IMR-90 (cell line): ENCODE results near the gene ME3. TPM values are rescaled to one million over a fixed set of nuclear protein-coding genes. Genes with fewer than 3 reads are reported as not detected.

ENCODE experiments used
- ATAC-seq: fragments of 200-7000 bp; cut with Tn5 transposase; 2 replicates; pipeline ENCODE4 v1.9.1; 2020; ENCODE audit warnings: low read depth, mild to moderate bottlenecking, moderate library complexity
- BruUV-seq: library from RNA; stranded (reverse); fragments of 400-500 nt; replicated peaks from 2 replicates; lab custom pipeline; 2021; lab: Mats Ljungman, UMichigan
- CTCF ChIA-PET: fragments of 300-600 bp; formaldehyde crosslinking; extraction: SDS; loops from one replicate; lab custom pipeline; 2021; ENCODE audit warnings: antibody characterized with exemption; lab: Yijun Ruan, JAX
- POLR2A ChIA-PET: fragments of 300-600 bp; sonication (Branson Sonifier 250); formaldehyde crosslinking; loops from one replicate; lab custom pipeline; 2022; ENCODE audit warnings: antibody characterized with exemption; ENCODE audit not compliant: unreplicated experiment; lab: Charles Lee
- DNase-seq: peaks from one replicate; pipeline ENCODE4 v3.0.0; 2013
- H2AFZ ChIP-seq: replicated peaks from 2 replicates; pipeline ENCODE3; 2013; ENCODE audit warnings: low read length, mild to moderate bottlenecking; ENCODE audit not compliant: poor library complexity
- H2AK5ac ChIP-seq: 2 replicates; pipeline ENCODE4 v1.6.1; 2013; ENCODE audit warnings: low read depth, low read length, inconsistent platforms
- H2AK9ac ChIP-seq: replicated peaks from 2 replicates; pipeline ENCODE3; 2013; ENCODE audit warnings: mild to moderate bottlenecking, low read depth, low read length, moderate library complexity; ENCODE audit not compliant: poor library complexity
- H2BK120ac ChIP-seq: 2 replicates; pipeline ENCODE4 v1.6.1; 2013; ENCODE audit warnings: low read depth, low read length, inconsistent platforms
- H2BK15ac ChIP-seq: 3 replicates; pipeline ENCODE4 v1.6.1; 2013; ENCODE audit warnings: low read depth, low read length, inconsistent platforms
- H2BK20ac ChIP-seq: 2 replicates; pipeline ENCODE4 v1.6.1; 2013; ENCODE audit warnings: low read depth, mild to moderate bottlenecking, inconsistent platforms, low read length, moderate library complexity
- H2BK5ac ChIP-seq: 2 replicates; pipeline ENCODE4 v1.6.1; 2013; ENCODE audit warnings: mild to moderate bottlenecking, low read depth, low read length, inconsistent platforms; ENCODE audit not compliant: poor library complexity, severe bottlenecking
- H3K14ac ChIP-seq: replicated peaks from 2 replicates; pipeline ENCODE4 v1.6.1; 2013; ENCODE audit warnings: low read depth, low read length, inconsistent platforms
- H3K18ac ChIP-seq: 2 replicates; pipeline ENCODE4 v1.6.1; 2013; ENCODE audit warnings: low read depth, low read length, control low read depth
- H3K23ac ChIP-seq: 2 replicates; pipeline ENCODE4 v1.6.1; 2013; ENCODE audit warnings: low read depth, low read length, inconsistent platforms
- H3K27ac ChIP-seq: 2 replicates; pipeline ENCODE4 v1.5.1; 2013; ENCODE audit warnings: mild to moderate bottlenecking, control low read depth, low read length; ENCODE audit not compliant: insufficient read depth
- H3K27me3 ChIP-seq: 2 replicates; pipeline ENCODE4 v1.6.1; 2013; ENCODE audit warnings: low read length; ENCODE audit not compliant: control insufficient read depth, insufficient read depth
- H3K36me3 ChIP-seq: 2 replicates; pipeline ENCODE4 v1.6.1; 2013; ENCODE audit warnings: low read length, mixed read lengths; ENCODE audit not compliant: control insufficient read depth, insufficient read depth
- H3K4ac ChIP-seq: 2 replicates; pipeline ENCODE4 v1.6.1; 2013; ENCODE audit warnings: low read depth, low read length, inconsistent platforms
- H3K4me1 ChIP-seq: 2 replicates; pipeline ENCODE4 v1.6.1; 2013; ENCODE audit warnings: low read length, mixed read lengths; ENCODE audit not compliant: control insufficient read depth, insufficient read depth
- H3K4me2 ChIP-seq: 2 replicates; pipeline ENCODE4 v1.6.1; 2013; ENCODE audit warnings: low read depth, mild to moderate bottlenecking, control low read depth, low read length, moderate library complexity
- H3K4me3 ChIP-seq: 2 replicates; pipeline ENCODE4 v1.5.1; 2013; ENCODE audit warnings: low read depth, mild to moderate bottlenecking, control low read depth, low read length, moderate library complexity; ENCODE audit not compliant: insufficient read depth
- H3K56ac ChIP-seq: 2 replicates; pipeline ENCODE4 v1.6.1; 2013; ENCODE audit warnings: low read length, inconsistent platforms; ENCODE audit not compliant: insufficient read depth; ENCODE audit errors: extremely low read depth
- H3K79me1 ChIP-seq, 2 experiments: 2 replicates each; pipeline ENCODE4 v1.6.1; 2013; ENCODE audit warnings: low read length in 2 of 2, inconsistent platforms in 1 of 2, low read depth in 1 of 2
- H3K9ac ChIP-seq: 2 replicates; pipeline ENCODE4 v1.6.1; 2013; ENCODE audit warnings: low read depth, low read length, control low read depth
- H3K9me1 ChIP-seq: 2 replicates; pipeline ENCODE4 v1.6.1; 2013; ENCODE audit warnings: low read length, inconsistent platforms; ENCODE audit not compliant: insufficient read depth
- H3K9me3 ChIP-seq: 2 replicates; pipeline ENCODE4 v1.6.1; 2013; ENCODE audit warnings: low read length; ENCODE audit not compliant: control insufficient read depth, insufficient read depth
- H4K20me1 ChIP-seq: 2 replicates; pipeline ENCODE4 v1.6.1; 2013; ENCODE audit warnings: low read length, inconsistent platforms; ENCODE audit not compliant: insufficient read depth
- H4K5ac ChIP-seq: 2 replicates; pipeline ENCODE4 v1.6.1; 2013; ENCODE audit warnings: mild to moderate bottlenecking, low read depth, low read length, control low read depth
- H4K8ac ChIP-seq, 2 experiments: 2 replicates each; pipeline ENCODE4 v1.6.1; 2013; ENCODE audit warnings: low read depth in 2 of 2, low read length in 2 of 2, control low read depth in 1 of 2, inconsistent platforms in 1 of 2
- H4K91ac ChIP-seq: 2 replicates; pipeline ENCODE4 v1.6.1; 2013; ENCODE audit warnings: low read depth, low read length, inconsistent platforms; ENCODE audit not compliant: insufficient read depth
- BHLHE40 ChIP-seq: fragments of 150-350 bp; IDR thresholded peaks from 2 replicates; pipeline ENCODE4 v1.6.1; 2016; ENCODE audit warnings: mild to moderate bottlenecking, low read depth, low read length
- CEBPB ChIP-seq: IDR thresholded peaks from 2 replicates; pipeline ENCODE4 v1.6.1; 2012; ENCODE audit warnings: low read depth, low read length, improper control_type of control experiment
- CHD1 ChIP-seq: IDR thresholded peaks from 2 replicates; pipeline ENCODE4 v1.6.1; 2012; ENCODE audit warnings: low read depth, low read length, improper control_type of control experiment
- FOS ChIP-seq: fragments of 150-350 bp; IDR thresholded peaks from 2 replicates; pipeline ENCODE4 v1.6.1; 2016; ENCODE audit warnings: low read depth, low read length
- MAFK ChIP-seq: IDR thresholded peaks from 2 replicates; pipeline ENCODE4 v1.6.1; 2012; ENCODE audit warnings: low read depth, low read length, improper control_type of control experiment
- MAZ ChIP-seq: IDR thresholded peaks from 2 replicates; pipeline ENCODE4 v1.6.1; 2012; ENCODE audit warnings: low read depth, mild to moderate bottlenecking, low read length, improper control_type of control experiment, moderate library complexity, borderline replicate concordance
- MXI1 ChIP-seq: IDR thresholded peaks from 2 replicates; pipeline ENCODE4 v1.6.1; 2012; ENCODE audit warnings: low read depth, mild to moderate bottlenecking, low read length, moderate library complexity, borderline replicate concordance
- NFE2L2 ChIP-seq: fragments of 150-350 bp; IDR thresholded peaks from 2 replicates; pipeline ENCODE4 v1.6.1; 2016; ENCODE audit warnings: low read depth, mild to moderate bottlenecking, low read length
- POLR2A ChIP-seq: IDR thresholded peaks from 2 replicates; pipeline ENCODE4 v1.6.1; 2012; ENCODE audit warnings: mild to moderate bottlenecking, low read depth, low read length
- RAD21 ChIP-seq: IDR thresholded peaks from 2 replicates; pipeline ENCODE4 v1.6.1; 2012; ENCODE audit warnings: low read length, improper control_type of control experiment
- RCOR1 ChIP-seq: IDR thresholded peaks from 2 replicates; pipeline ENCODE4 v1.6.1; 2012; ENCODE audit warnings: mild to moderate bottlenecking, low read length, improper control_type of control experiment; ENCODE audit not compliant: insufficient replicate concordance
- RFX5 ChIP-seq: IDR thresholded peaks from 2 replicates; pipeline ENCODE4 v1.8.0; 2012; ENCODE audit warnings: low read depth, mild to moderate bottlenecking, low read length, moderate library complexity
- SMC3 ChIP-seq: fragments of 150-350 bp; IDR thresholded peaks from 2 replicates; pipeline ENCODE4 v1.6.1; 2016; ENCODE audit warnings: low read depth, mild to moderate bottlenecking, antibody characterized with exemption, low read length, moderate library complexity
- WGBS, 2 experiments: methylation state at CpG; one replicate each; pipeline versions ENCODE4 v1.1.5 to v1.1.7; 2013; ENCODE audit warnings: missing lambda C conversion rate in 2 of 2; ENCODE audit not compliant: insufficient read length in 1 of 2; ENCODE audit errors: extremely low coverage in 2 of 2; 5-methylcytosine and 5-hydroxymethylcytosine counted together
- dilution Hi-C: fragments of 300-500 bp; cut with HindIII; formaldehyde crosslinking; loops from one replicate; pipeline ENCODE4 v1.14.3; 2018; ENCODE audit warnings: low sequenced_read_pairs; ENCODE audit not compliant: unreplicated experiment
- in situ Hi-C: fragments of 300-500 bp; cut with MboI; formaldehyde crosslinking; loops from 3 replicates; pipeline ENCODE4 v1.14.3; 2019; ENCODE audit warnings: low sequenced_read_pairs, inconsistent platforms, mixed read lengths
- intact Hi-C: fragments of 100-400 bp; cut with micrococcal nuclease; formaldehyde crosslinking; loops from 2 replicates; pipeline ENCODE4 v1.10.0; 2022
- polyA plus RNA-seq, 3 experiments: library from polyadenylated mRNA; depleted of rRNA; stranded (reverse); fragments of >200 nt; gene quantifications; 2 replicates each; pipeline ENCODE4 v1.2.3, GENCODE V29; 2012; ENCODE audit warnings: low replicate concordance in 1 of 3
- total RNA-seq: library from RNA; depleted of rRNA; stranded (reverse); fragments of >200 nt; gene quantifications from 2 replicates; pipeline ENCODE4 v1.2.3, GENCODE V29; 2012
- TF ChIP-seq, protein P1 (sequence below): fragments of 150-350 bp; IDR thresholded peaks from 2 replicates; pipeline ENCODE4 v1.6.1; 2017; ENCODE audit warnings: mild to moderate bottlenecking, antibody characterized with exemption, low read length, low read depth
- TF ChIP-seq, protein P2 (sequence below): conservative IDR thresholded peaks from 2 replicates; pipeline ENCODE4 v1.5.1; 2012; ENCODE audit warnings: mild to moderate bottlenecking, low read depth, low read length, improper control_type of control experiment
- TF ChIP-seq, protein P3 (sequence below): fragments of 150-350 bp; IDR thresholded peaks from 2 replicates; pipeline ENCODE4 v1.6.1; 2016; ENCODE audit warnings: low read depth, mild to moderate bottlenecking, low read length, moderate library complexity, borderline replicate concordance

Gene ME3
- total and polyA plus RNA-seq, 2 of the 4 experiments (the other 2 are of a cell fraction): 7.8 to 9.0 TPM

GRCh38 chr11:86518211-86518610 lies 154.2 kb downstream of the ME3 start:
- Histone ChIP-seq H3K4ac (peak overlapping the region; percentile 76; the same call in 1 of the 2 replicates), H2BK5ac (peak overlapping the region; percentile 73), H4K8ac (0 out of 4 replicates have a peak overlapping the region, but pooled peaks of 1 of the 2 experiments have one; percentile 73), H3K4me3 (no peak overlapping the region), H2AK9ac (no peak overlapping the region), H3K79me1 (peaks cover 0 to 3% of the 10 kb centered on the region in 2 experiments; a peak in 1 of 4 replicates), H3K18ac (peak overlapping the region; percentile 93; the same call in 1 of the 2 replicates), H3K27ac (no peak overlapping the region), H3K4me1 (peaks cover 21% of the 10 kb centered on the region), H3K56ac (no peak overlapping the region), H3K9me3 (no peaks in the 10 kb centered on the region), H2AFZ (no peak overlapping the region), H3K27me3 (no peaks in the 10 kb centered on the region), H4K20me1 (no peaks in the 10 kb centered on the region), H3K9ac (no peak overlapping the region), H3K36me3 (no peaks in the 10 kb centered on the region), H3K4me2 (no peak overlapping the region), H4K91ac (no peak overlapping the region), H2BK15ac (peak overlapping the region; percentile 63; the same call in 1 of the 3 replicates), H4K5ac (no peak overlapping the region), H2AK5ac (no peak overlapping the region), H3K9me1 (peaks cover 9% of the 10 kb centered on the region), H3K14ac (0 out of 2 replicates have a peak overlapping the region, but pooled peaks have one; percentile 17), H2BK120ac (0 out of 2 replicates have a peak overlapping the region, but pooled peaks have one; percentile 74), H2BK20ac (0 out of 2 replicates have a peak overlapping the region, but pooled peaks have one; percentile 69), H3K23ac (peak overlapping the region; percentile 8; the same call in 1 of the 2 replicates)
- TF ChIP-seq MAZ (no peak), SMC3 (no peak), MAFK (no peak), POLR2A (no peak), BHLHE40 (no peak), RAD21 (no peak), MXI1 (no peak), FOS (no peak), CHD1 (no peak), RFX5 (no peak), CEBPB (no peak), NFE2L2 (no peak), RCOR1 (no peak)
- TF ChIP-seq, protein P1, sequence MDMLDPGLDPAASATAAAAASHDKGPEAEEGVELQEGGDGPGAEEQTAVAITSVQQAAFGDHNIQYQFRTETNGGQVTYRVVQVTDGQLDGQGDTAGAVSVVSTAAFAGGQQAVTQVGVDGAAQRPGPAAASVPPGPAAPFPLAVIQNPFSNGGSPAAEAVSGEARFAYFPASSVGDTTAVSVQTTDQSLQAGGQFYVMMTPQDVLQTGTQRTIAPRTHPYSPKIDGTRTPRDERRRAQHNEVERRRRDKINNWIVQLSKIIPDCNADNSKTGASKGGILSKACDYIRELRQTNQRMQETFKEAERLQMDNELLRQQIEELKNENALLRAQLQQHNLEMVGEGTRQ: no peak
- TF ChIP-seq, protein P2, sequence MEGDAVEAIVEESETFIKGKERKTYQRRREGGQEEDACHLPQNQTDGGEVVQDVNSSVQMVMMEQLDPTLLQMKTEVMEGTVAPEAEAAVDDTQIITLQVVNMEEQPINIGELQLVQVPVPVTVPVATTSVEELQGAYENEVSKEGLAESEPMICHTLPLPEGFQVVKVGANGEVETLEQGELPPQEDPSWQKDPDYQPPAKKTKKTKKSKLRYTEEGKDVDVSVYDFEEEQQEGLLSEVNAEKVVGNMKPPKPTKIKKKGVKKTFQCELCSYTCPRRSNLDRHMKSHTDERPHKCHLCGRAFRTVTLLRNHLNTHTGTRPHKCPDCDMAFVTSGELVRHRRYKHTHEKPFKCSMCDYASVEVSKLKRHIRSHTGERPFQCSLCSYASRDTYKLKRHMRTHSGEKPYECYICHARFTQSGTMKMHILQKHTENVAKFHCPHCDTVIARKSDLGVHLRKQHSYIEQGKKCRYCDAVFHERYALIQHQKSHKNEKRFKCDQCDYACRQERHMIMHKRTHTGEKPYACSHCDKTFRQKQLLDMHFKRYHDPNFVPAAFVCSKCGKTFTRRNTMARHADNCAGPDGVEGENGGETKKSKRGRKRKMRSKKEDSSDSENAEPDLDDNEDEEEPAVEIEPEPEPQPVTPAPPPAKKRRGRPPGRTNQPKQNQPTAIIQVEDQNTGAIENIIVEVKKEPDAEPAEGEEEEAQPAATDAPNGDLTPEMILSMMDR: no peak
- TF ChIP-seq, protein P3, sequence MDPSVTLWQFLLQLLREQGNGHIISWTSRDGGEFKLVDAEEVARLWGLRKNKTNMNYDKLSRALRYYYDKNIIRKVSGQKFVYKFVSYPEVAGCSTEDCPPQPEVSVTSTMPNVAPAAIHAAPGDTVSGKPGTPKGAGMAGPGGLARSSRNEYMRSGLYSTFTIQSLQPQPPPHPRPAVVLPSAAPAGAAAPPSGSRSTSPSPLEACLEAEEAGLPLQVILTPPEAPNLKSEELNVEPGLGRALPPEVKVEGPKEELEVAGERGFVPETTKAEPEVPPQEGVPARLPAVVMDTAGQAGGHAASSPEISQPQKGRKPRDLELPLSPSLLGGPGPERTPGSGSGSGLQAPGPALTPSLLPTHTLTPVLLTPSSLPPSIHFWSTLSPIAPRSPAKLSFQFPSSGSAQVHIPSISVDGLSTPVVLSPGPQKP: no peak
- no peak for ATAC-seq
- intact Hi-C loops: loop anchor here (5.0 kb wide), 1 partner anchor 56 kb away; no protein-coding TSS in a partner anchor
- DNase-seq: no peak
- dilution Hi-C loops: no loop called here
- ChIA-PET POLR2A (interaction anchor here (0.9 kb wide), 1 partner anchor 120 kb away, joined by 12 read pairs; no protein-coding TSS in a partner anchor), CTCF (no interaction called here)
- in situ Hi-C loops: no loop called here
- no CpG with 5 or more reads among the region's 6 CpGs for WGBS, 2 experiments
- BruUV-seq: no TSS peak
